ENCODE measurements around the gene CREBRF.
"Not testable (repeated sequence)": the region's sequence is repeated elsewhere in the genome, so short reads cannot be mapped to it uniquely, and the experiment has no call there.

CREBRF gene, protein sequence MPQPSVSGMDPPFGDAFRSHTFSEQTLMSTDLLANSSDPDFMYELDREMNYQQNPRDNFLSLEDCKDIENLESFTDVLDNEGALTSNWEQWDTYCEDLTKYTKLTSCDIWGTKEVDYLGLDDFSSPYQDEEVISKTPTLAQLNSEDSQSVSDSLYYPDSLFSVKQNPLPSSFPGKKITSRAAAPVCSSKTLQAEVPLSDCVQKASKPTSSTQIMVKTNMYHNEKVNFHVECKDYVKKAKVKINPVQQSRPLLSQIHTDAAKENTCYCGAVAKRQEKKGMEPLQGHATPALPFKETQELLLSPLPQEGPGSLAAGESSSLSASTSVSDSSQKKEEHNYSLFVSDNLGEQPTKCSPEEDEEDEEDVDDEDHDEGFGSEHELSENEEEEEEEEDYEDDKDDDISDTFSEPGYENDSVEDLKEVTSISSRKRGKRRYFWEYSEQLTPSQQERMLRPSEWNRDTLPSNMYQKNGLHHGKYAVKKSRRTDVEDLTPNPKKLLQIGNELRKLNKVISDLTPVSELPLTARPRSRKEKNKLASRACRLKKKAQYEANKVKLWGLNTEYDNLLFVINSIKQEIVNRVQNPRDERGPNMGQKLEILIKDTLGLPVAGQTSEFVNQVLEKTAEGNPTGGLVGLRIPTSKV

DNA sequence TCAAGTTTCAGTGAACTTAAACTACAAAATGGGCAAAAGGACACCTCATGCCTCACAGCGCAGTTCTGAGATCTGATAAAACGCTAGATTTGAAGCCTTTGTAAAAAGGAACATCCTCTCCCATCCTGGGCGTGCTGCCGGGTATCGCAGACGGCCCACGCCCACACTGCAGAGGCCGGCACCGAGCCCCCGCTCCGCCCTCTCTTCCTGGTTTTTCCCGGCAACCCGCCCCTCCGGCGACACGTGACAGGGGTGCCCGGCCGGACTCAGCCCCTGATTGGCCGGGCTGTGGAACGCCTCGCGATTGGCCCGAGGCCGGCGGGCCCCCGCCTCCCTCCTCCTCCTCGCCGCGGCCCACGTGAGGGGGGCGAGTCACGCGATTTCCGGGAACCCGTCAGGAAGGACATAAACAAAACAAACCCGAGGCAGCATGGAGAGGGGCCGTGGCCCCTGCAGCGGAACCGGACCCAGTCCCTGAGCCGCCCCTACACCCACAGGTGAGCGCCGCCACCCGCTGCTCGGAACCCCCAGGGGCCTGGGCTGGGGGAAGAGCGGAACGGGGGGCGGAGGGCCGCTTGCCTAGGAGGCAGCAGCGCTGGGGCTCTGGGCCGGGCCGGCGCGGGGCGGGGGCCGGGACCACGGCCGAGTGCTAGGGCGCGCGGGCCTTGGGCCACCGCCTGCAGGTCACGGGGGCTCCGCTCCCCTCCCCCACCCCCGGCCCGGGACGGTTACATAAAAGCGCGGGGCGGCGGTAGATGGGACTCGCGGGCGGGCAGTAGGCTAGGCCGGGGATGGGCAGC is at the start of gene CREBRF:
Gene CREBRF (plus strand): TSS at position 370 of the 800 bp plus-strand sequence. CDS start 24,424 bp downstream, outside the sequence.
- in situ Hi-C loops (cut with MboI; ENCODE audit: low sequenced_read_pairs), result no loop called here

DNA sequence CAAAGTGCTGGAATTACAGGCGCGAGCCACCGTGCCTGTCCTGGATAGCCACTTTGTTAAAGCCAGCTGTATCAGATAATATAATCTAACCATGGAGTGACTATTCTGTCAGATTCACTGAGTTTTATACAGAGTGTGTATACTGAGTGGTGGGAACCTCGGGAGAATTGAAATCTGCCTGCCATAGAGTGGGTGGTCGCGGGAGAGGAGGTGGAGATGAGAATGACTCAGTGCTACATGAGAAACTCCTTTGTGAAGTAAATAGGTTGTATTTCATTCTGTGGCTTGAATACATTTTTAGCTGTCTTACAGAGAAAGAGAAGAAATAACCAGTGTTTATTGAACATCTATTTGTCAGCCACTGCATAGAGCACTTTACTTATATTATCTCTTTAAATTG is 46.1 kb upstream of the CREBRF start:
- in situ Hi-C loops (cut with MboI; ENCODE audit: low sequenced_read_pairs), result no loop called here

DNA sequence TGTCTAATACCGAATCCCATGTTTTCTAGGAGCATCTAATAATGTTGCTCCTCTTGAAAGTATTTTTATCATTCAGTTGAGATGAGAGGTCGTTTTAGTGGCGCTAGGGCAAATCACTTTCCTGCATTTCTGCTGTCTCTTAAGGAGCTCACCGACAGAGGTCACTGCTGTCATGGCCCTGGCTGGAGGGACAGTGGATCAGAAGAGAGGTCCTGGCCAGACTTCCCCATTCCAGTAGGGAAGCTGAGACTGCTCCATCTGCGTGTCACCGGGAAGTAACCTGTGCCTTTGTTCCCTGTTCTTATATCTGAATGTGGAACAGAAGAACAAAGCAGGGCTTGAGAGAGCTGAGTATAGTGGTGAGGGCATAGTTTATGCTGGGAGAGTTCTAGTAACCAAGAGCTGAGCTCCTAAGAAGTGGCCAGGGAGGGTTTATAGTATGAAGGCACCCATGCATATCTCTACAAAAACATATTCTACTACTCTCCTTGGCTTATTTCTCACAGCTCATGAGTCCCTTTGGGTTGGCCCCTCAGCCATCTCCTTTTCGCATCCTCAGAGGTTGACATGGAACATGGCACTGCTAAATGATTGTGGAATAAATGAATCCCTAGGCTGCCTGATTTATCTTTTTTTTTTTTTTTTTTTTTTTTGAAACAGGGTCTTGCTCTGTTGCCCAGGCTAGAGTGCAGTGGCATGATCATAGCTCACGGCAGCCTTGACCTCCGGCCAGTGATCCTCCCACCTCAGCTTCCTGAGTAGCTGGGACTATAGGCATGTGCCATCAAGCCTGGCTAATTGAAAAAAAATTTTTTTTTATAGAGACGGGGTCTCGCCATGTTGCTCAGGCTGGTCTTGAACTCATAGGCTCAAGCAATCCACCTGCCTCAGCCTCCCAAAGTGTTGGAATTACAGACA is 45.3 kb upstream of the CREBRF start:
- in situ Hi-C loops (cut with MboI; ENCODE audit: low sequenced_read_pairs), result no loop called here

DNA sequence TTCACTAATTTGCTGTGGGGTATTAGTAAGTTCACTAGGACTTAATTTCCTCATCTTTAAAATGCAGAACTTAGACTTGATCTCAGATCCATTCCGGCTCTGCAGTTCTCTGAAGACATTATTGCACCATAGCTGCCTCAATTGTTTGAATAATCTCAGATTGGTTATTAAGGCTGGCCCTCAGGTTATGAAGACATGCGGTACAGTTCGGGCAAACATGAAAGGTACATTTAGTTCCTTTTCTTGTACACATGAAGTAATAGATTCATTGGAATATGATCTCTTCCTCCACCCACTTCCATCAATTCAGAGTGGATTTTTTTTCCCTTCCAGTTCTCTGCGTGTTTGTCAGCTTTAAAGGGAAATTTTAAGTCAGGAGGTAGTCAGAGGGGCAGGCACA is 44.6 kb upstream of the CREBRF start:
- in situ Hi-C loops (cut with MboI; ENCODE audit: low sequenced_read_pairs), result no loop called here

DNA sequence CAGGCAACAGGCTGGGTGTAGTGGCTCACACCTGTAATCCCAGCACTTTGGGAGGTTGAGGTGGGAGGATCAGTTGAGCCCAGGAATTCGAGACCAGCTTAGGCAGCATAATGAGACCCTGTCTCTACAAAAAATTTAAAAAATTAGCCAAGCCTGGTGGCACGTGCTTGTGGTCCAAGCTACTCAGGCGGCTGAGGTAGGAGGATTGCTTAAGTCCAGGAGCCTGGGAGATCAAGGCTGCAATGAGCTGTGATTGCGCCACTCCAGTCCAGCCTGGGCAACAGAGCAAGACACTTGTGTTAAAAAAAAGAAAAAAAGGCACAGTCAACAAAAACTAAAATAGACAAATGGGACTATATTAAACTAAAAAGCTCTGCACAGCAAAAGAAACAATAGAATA is 43.3 kb upstream of the CREBRF start:
- in situ Hi-C loops (cut with MboI; ENCODE audit: low sequenced_read_pairs), result no loop called here

DNA sequence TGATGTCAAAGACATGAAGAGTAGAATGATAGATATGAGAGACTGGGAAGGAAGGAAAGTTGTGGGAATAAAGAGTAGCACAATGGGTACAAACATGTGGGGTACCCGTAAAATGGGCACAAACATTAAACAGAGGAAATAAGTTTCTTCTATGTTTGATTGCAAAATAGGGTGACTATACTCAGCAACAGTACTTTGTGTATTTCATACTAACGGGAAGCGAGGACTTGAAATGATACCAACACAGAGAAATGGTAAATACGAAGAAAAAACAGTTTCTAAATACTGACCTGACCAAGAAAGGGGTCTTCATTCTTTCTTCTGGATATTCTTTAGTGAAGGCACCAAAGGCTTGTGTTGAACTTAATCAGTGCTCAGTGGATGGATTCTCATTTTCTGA is 41.5 kb upstream of the CREBRF start:
- in situ Hi-C loops (cut with MboI; ENCODE audit: low sequenced_read_pairs), result no loop called here

DNA sequence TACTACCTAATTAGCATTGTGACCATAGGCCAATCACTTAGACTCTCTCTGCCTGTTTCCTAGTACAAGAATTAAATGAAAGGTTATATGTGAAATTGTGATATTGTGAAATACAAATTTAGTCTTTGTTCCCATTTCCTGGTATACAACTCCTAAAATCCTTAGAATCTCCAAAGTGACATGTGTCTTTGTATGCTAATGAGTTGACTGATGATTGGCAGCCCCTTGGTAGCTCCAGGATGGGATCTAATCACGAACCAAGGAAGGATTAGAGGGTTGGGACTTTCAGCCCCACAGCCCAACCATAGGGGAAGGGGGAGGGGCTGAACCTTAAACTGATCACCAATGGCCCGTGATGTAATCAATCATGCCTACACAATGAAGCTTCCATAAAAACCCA is 41.0 kb upstream of the CREBRF start:
- in situ Hi-C loops (cut with MboI; ENCODE audit: low sequenced_read_pairs), result no loop called here

DNA sequence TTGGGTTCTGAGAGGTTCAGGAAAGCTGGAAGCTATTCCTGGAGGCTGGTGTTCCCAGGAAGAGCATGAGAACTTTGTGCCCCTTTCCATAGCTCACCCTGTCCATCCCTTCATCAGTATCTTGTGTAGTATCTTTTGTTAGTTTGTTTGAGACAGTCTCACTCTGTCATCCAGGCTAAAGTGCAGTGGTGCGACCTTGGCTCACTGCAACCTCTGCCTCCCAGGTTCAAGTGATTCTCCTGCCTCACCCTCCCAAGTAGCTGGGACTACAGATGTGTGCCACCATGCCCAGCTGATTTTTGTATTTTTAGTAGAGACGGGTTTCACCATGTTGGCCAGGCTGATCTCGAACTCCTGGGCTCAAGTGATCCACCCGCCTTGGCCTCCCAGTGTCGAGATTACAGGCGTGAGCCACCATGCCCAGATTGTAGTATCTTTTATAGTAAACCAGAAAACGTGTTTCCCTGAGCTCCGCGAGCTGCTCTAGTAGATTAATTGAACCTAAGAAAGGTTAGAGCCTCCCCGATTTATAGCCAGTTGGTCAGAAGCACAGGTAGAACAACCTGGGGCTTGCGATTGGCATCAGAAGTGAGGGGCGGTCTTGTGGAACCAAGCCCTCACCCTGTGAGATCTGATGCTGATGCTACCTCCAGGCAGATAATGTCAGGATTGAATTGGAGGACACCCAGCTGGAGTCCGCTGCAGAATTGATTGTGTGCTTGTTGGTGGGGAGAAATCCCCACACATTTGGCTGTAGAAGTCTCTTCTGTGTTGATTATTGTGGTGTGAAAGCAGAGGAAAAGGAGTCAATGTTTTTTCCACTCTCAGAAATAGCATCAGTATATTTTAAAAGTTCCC is 40.3 kb upstream of the CREBRF start:
- in situ Hi-C loops (cut with MboI; ENCODE audit: low sequenced_read_pairs), result no loop called here

DNA sequence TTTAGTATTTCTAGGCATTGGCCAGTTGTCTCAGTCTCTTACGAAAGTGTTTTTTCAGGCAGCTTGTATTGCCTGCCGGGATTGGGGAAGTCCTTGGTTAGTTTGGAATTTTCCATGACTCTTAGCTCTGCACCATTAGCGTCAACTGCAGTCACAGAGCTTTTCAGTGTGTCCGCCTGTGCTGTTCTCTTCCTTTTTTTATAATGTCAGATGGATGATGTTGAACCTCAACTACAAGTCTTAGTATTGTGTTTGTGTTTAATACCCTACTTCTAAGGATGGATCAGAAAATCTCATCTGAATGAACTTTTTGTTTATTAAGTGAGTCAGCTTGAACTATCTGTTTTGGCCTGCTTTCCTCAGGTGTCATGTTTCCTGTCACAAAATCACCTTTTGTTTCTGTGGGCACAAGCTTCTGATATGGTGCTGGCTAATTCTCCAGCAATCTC is 39.5 kb upstream of the CREBRF start:
- in situ Hi-C loops (cut with MboI; ENCODE audit: low sequenced_read_pairs), result no loop called here

DNA sequence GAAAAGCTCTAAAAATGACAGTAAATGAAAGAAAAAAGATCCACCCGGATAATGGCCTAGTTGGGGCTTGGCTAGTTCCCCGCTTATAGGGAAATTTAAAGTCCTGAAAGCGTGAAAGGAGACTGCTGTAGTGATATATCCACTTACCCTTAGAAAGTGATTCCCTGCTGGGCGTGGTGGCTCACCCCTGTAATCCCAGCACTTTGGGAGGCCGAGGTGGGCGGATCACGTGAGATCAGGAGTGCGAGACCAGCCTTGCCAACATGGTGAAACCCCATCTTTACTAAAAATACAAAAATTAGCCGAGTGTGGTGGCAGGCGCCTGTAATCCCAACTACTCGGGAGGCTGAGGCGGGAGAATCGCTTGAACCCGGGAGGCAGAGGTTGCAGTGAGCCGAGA is 39.1 kb upstream of the CREBRF start:
- in situ Hi-C loops (cut with MboI; ENCODE audit: low sequenced_read_pairs), result not testable (repeated sequence)

DNA sequence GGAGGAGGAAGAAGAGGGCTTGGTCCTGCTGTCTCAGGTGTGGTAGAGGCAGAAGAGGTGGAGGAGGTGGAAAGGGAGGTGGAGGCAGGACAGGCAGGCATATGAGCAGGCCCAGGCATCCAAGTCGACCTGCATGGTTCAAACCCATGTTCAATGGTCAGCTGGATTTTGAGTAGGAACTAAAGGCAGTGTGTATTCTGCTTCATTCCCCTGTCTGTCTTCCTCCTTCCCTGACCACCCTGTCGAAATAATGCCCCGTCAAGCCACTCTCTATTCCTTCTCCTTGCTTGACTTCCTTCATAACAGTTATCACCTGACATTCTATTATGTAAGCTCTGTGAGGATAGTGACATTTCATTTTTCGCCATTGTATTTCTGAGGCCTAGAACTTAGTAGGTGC is 37.8 kb upstream of the CREBRF start:
- in situ Hi-C loops (cut with MboI; ENCODE audit: low sequenced_read_pairs), result no loop called here

DNA sequence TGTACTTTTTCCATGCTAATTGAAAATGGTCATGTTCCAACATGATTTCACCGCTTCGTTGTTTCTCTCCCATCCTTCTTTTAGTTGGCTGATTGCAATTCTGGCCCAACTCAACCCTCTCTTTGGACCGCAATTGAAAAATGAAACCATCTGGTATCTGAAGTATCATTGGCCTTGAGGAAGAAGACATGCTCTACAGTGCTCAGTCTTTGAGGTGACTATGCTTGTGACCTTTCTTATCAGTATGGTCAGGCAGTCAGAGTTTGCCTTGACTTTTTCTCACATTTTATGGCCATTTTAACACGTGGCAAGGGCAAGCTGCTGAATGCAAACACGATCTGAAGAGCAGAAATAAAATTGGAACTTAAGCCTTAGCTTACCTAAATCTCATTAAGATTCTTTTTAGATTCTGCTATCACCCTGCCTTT is 36.0 kb upstream of the CREBRF start:
- in situ Hi-C loops (cut with MboI; ENCODE audit: low sequenced_read_pairs), result no loop called here

DNA sequence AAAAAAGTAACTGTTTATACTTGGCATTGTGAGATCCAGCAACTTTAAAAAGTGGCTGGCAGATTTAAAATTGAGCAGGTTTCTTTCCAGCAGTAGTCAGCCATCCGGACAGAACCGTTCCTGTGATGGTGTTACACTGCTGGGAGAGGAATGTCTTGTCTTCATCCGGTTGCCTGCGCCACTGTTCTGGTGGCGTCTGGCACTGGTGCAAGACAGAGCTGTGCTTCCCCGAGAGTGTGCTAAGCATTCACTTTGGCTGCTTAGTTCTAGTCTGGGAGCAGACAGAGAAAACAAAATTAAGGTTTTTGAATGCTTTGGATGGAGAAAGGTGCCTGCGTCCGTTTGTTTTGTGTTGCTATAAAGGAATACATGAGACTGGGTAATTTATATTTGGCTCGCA is 35.5 kb upstream of the CREBRF start:
- in situ Hi-C loops (cut with MboI; ENCODE audit: low sequenced_read_pairs), result no loop called here

DNA sequence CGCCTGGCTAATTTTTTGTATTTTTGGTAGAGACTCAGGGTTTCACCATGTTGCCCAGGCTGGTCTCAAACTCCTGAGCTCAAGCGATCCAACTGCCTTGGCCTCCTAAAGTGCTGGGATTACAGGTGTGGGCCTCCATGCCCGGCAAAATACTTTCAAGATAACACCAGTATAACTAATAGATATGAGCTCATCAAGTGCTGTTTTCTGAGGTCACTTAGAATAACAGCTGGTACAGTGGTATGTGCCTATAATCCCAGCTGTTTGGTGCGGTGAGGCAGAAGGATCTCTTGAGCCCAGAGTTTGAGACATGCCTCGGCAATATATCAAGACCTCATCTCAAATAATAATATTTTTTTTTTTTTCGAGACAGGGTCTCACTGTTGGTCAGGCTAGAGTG is 30.5 kb upstream of the CREBRF start:
- in situ Hi-C loops (cut with MboI; ENCODE audit: low sequenced_read_pairs), result no loop called here

DNA sequence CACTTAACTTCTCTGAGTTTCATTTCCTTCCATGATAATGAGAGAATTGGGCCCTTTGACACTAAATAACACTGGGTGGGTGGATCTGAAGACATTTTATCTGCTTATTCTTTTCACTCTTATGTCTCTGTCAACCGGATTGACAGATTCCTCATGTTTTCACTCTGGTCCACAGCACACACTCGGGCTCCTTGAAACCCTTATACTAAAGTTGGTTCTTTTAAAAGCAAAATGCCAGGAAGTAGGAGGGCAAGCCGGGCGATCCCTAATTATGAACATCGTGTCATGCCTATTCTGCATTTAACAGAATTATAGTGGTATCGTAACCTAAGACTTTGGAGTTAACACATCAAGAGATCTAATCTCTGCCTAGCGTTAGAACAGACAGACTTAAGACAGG is 28.2 kb upstream of the CREBRF start:
- in situ Hi-C loops (cut with MboI; ENCODE audit: low sequenced_read_pairs), result no loop called here

DNA sequence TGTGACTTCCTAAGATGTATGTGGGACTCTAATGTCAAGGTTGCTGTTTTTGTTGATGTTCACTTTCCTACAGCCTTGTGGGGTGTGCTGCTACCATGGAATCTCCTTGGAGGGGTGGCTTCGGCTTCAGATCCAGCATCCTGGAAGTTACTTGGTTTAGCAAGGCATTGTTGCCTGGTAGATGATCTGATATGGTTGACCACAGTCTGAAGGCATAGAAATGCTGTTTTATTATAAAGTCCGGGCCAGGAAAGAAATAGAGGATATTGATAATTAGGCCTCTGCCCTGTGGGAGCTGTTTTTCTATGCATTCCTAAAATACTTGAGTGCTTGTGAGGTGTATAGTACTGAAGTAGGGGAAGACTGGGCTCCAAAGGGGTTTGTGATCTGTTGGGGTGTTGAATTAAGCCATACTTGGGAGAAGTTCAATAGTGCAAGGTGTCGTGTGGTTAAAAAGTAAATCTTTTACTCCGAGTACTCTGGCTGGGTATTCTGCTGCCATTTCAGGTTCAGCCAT is 27.3 kb upstream of the CREBRF start:
- in situ Hi-C loops (cut with MboI; ENCODE audit: low sequenced_read_pairs), result no loop called here

DNA sequence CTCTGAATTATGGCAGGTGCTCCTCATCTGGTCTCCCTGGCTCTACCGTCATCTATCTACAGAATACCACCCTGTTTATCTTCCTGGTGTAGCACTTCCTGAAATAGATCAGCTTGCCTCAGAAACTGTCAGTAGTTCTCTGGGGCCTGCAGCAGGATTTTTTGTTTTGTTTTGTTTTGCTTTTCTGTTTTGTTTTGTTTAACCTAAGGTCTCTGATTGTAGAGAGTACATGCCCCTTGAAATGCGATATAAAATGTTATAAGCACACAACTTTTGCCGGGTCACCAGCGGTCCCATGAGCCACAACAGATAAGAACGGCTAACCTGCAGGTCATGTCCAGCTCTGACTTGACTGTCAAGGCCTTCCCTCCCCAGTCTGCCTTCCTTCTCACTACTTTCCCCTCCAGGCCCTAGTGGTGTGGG is 26.6 kb upstream of the CREBRF start:
- in situ Hi-C loops (cut with MboI; ENCODE audit: low sequenced_read_pairs), result no loop called here

DNA sequence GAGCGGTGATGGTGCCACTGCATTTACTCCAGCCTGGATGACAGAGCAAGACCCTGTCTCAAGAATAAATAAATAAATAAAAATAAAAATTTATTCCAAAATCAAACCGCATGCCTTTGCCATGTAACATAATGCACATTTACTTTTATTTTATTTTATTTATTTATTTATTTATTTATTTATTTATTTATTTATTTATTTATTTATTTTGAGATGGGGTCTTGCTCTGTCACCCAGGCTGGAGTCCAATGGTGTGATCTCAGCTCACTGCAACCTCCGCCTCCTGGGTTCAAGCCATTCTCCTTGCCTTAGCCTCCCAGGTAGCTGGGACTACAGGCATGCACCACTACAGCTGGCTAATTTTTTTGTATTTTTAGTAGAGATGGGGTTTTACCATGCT is 24.1 kb upstream of the CREBRF start:
- in situ Hi-C loops (cut with MboI; ENCODE audit: low sequenced_read_pairs), result not testable (repeated sequence)

DNA sequence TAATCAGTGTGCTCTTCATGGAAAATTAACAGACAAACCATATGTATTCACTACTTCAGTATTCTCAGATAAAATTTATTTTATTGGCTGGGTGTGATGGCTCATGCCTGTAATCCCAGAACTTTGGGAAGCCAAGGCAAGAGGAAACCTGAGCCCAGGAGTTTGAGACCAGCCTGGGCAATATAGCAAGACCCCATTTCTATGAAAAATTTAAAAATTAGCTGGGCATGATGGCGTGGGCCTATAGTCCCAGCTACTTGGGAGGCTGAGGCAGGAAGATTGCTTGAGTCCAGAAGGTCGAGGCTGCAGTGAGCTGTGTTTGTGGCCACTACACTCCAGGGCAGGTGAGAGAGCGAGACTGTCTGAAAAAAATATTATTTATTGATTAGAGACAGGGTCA is 23.4 kb upstream of the CREBRF start:
- in situ Hi-C loops (cut with MboI; ENCODE audit: low sequenced_read_pairs), result no loop called here
